SJSA1 (cell line): ENCODE data around the gene SIRT3. TPM values are rescaled to one million over a fixed set of nuclear protein-coding genes. Genes with fewer than 3 reads are reported as not detected.

Source experiments
- DNase-seq, 2 experiments: peaks; one replicate each; pipeline ENCODE4 v3.0.0-alpha.2; 2015 to 2020; ENCODE audit warnings: low spot score in 2 of 2, low read depth in 1 of 2
- H3K27ac ChIP-seq: fragments of 250-450 bp; sonication (Bioruptor Pico); 2 replicates; pipeline ENCODE4 v1.5.1; 2020; ENCODE audit warnings: mild to moderate bottlenecking, moderate library complexity
- H3K27me3 ChIP-seq: fragments of 250-450 bp; sonication (Bioruptor Pico); replicated peaks from 2 replicates; pipeline ENCODE4 v1.5.1; 2020; ENCODE audit warnings: mild to moderate bottlenecking, moderate library complexity
- H3K36me3 ChIP-seq: fragments of 250-450 bp; sonication (Bioruptor Pico); 2 replicates; pipeline ENCODE4 v1.5.1; 2020; ENCODE audit warnings: mild to moderate bottlenecking
- H3K4me1 ChIP-seq: fragments of 250-450 bp; sonication (Bioruptor Pico); replicated peaks from 2 replicates; pipeline ENCODE4 v1.6.1; 2021; ENCODE audit warnings: mild to moderate bottlenecking
- H3K4me3 ChIP-seq: fragments of 250-450 bp; sonication (Bioruptor Pico); 2 replicates; pipeline ENCODE4 v1.5.1; 2020; ENCODE audit warnings: mild to moderate bottlenecking
- H3K9me3 ChIP-seq: fragments of 250-450 bp; sonication (Bioruptor Pico); replicated peaks from 2 replicates; pipeline ENCODE4 v1.5.1; 2020; ENCODE audit warnings: mild to moderate bottlenecking
- total RNA-seq: library from RNA; depleted of rRNA; stranded (reverse); fragments of >200 nt; shearing (Covaris generic); gene quantifications from 2 replicates; pipeline ENCODE4 v1.2.3, GENCODE V29; 2014; rRNA removed

Gene SIRT3
- 2.3 and 7.1 TPM in 2 replicates for total RNA-seq

DNA sequence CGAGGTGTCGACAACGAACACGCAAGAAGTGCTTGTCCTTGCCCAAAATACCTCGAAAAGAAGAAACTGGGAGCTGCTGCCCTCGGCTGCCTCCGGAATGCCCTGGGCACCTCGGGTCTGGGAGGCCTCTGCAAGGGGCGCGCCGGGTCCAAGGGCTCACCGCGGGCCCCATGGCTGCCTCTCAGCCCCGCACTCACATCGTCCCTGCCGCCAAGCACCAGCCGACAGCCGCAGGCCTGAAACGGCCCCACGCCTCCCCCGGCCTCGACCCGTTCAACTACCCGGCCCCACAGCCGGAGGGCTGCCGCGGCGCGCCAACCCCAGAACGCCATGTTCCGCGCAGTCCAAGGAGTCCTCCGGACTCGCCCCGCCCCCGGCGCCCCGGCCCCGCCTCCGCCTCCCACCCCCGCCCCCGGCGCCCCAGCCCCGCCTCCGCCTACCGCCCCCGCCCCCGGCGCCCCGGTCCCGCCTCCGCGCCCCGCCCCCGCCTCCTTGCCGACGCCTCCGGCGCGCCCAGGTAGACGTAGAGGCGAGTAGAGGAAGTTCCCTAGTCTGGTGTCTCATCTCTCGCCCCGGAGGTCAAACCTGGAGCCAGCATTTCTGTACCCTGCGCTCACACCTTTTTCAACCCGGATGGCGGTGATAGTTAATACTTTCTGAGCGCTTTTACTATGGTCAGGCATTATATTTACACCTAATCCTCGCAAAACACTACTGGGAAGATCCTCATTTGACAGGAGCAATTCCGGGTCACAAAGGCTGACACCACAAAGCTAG is at the start of gene SIRT3:
Gene SIRT3 (minus strand): TSS at position 346 of the 777 bp plus-strand sequence. CDS start 14 bp downstream, at position 332.
- Histone ChIP-seq H3K36me3 (peaks cover 36% of the 10 kb centered on the region), H3K9me3 (no peaks in the 10 kb centered on the region), H3K4me1 (peaks cover 14% of the 10 kb centered on the region), H3K4me3 (peak within 1 kb of the TSS; percentile 90), H3K27ac (peak within 1 kb of the TSS; percentile 78), H3K27me3 (no peaks in the 10 kb centered on the region)
- DNase-seq: peak; percentile 79 to 81

DNA sequence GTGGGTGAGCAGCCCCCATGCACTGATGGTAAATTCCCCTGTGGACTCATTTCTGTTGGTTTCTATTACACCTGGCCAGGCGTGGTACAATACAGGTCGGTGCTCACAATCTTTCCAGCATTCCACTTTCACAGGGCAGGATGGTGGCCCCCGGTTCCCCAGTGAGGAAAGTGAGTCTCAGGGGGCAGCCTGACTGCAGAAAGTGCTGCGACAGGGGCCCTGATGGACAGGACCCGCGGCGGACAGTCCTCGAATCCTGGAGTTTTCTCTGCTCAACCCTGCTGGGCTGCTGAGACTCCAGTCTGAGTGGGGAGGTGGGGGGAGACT is 49.7 kb upstream of the SIRT3 start:
- H3K9me3 ChIP-seq: no peaks in the 10 kb centered on the region
- H3K4me1 ChIP-seq: peaks cover 15% of the 10 kb centered on the region
- H3K27ac ChIP-seq: no peak overlapping the region
- peaks cover 36% of the 10 kb centered on the region for H3K27me3 ChIP-seq
- H3K36me3 ChIP-seq: no peaks in the 10 kb centered on the region
- H3K4me3 ChIP-seq: no peak overlapping the region
- DNase-seq: no peak

DNA sequence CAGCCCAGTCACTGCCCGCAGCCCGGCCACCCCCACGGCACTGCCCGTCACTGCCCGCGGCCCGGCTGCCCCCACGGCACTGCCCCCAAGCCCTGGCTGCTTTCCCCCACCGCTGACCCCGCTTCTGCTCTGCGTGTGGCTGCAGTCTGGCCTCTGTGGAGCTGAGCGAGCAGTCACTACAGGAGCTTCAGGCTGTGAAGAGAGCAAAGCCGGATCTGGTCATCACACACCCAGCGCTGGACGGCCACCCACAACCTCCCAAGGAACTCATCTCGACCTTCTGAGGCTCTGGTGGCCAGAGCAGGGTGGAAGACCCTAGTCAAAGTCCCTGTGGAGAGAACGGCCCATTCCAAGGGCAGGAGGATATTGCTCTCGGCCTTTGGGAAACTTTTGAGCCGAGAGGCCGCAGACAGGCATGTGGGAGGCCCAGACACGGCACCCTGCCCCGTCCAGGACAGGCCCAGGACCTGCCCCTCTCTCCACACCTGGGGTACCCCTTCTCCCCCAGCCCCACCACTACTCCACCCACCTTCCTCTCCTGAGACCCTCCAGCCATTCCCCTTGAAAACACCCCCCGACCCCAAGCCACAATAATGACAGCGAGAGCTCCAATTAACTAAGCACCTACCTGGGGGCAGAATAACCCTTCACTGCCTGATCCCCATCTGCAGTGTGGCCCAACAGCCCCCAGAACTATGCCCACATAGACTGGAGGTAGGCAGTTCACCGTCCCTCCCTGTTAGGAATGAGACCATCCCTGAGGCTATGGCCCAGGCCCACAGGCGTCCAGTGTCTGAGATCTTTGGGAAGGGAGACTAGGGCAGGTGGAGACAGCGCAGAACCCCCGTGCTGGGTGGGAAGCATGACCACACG is 49.1 kb upstream of the SIRT3 start:
- H3K27ac ChIP-seq: no peak overlapping the region
- DNase-seq: no peak
- peaks cover 18% of the 10 kb centered on the region for H3K4me1 ChIP-seq
- no peak overlapping the region for H3K4me3 ChIP-seq
- no peaks in the 10 kb centered on the region for H3K36me3 ChIP-seq
- 0 out of 2 replicates have a peak, but pooled peaks cover under 1% of the 10 kb centered on the region for H3K9me3 ChIP-seq
- H3K27me3 ChIP-seq: peaks cover 42% of the 10 kb centered on the region

DNA sequence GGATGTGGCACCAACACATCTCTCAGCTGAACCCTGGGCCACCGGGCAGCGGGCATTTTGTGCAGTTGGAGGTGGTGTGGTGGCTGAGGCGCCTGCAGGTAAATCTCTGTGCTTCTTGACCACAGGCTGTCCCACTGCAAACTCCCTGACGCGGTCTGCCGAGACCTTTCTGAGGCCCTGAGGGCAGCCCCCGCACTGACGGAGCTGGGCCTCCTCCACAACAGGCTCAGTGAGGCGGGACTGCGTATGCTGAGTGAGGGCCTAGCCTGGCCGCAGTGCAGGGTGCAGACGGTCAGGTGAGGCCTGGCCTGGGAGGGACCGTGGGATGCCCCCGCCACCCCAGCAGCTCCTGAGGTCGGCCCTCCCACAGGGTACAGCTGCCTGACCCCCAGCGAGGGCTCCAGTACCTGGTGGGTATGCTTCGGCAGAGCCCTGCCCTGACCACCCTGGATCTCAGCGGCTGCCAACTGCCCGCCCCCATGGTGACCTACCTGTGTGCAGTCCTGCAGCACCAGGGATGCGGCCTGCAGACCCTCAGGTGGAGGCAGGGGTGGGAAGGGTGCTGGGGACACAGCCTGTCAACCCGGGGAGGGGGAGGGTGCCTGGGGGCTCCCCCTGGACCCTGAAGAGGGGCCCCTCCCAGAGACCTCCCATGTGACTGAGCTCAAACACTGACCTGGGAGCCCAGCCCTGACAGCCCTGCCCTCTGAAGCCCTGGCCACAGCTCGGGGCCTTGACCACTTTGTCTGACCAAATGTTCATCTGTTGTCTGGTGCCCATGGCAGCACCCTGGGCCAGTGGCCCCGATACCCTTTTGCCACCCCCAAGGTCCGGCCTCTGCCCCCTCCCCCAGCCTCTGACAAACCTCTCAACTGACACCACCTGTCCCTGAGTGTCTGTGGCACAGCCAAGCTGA is 48.2 kb upstream of the SIRT3 start:
- peaks cover 19% of the 10 kb centered on the region for H3K4me1 ChIP-seq
- 0 out of 2 replicates have a peak, but pooled peaks cover 2% of the 10 kb centered on the region for H3K9me3 ChIP-seq
- no peak overlapping the region for H3K27ac ChIP-seq
- H3K4me3 ChIP-seq: no peak overlapping the region
- DNase-seq: no peak
- H3K27me3 ChIP-seq: peaks cover 51% of the 10 kb centered on the region
- H3K36me3 ChIP-seq: no peaks in the 10 kb centered on the region

DNA sequence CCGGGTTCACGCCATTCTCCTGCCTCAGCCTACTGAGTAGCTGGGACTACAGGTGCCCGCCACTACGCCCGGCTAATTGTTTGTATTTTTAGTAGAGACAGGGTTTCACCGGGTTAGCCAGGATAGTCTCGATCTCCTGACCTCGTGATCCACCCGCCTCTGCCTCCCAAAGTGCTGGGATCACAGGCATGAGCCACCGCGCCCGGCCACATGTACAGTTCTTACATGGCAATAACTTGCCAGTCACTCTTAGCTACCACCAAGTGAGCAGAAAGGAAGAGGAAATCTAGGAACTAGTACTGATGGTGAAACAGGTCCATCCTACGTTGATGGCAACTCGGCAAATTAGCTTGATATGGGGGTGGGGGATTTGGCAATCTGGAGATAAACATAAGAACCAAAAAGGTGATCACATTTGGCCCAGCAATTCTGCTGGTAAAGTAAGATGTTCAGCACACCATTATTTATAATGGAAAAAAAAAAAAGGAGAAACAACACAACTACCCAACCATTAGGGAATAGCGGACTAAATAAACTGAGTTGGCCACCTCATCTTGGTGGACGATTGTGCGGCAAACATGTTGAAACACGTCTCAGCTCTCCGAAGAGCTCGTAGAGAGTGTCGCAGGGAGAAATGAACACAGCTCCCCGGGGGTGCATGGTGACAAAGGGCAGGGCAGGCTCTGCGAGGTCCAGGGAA is 47.4 kb upstream of the SIRT3 start:
- H3K27me3 ChIP-seq: peaks cover 57% of the 10 kb centered on the region

DNA sequence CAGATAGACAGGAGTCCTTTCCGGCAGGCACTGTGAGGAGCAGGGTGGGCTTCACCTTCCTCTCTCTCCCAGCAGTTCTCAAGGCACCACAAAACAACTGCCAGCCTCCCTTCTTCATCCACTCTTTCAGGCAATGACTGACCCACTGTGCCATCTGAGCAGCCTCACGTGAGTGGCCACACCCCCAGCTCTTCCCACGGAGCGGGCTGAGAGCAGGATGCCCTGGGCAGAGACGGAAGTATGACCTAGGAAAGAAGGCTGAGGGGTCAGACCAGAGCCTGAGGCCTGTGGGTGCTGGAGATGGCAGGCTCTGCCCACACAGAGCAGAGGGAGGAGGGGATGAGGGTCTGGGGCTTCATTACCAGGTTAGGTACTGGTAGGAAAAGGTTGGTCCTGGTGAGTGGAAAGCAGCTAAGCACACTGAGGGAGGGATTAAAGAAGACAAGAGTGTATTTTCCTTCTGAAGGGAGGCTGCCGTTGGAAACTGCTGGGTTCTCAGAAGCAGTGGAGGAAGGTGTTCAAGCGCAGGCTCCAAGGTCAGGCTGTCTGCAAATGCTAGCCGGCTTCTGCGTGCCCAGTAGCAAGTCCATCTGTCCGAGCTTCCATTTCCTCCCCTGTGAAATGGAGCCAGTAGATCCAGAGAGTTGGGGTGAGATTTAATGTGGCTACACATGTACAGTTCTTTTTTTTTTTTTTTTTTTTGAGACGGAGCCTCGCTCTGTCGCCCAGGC is 46.7 kb upstream of the SIRT3 start:
- no peaks in the 10 kb centered on the region for H3K36me3 ChIP-seq
- H3K27me3 ChIP-seq: peaks cover 57% of the 10 kb centered on the region

More for the DNA sequence above, 47.4 kb upstream of the SIRT3 start:
- Histone ChIP-seq H3K27ac (no peak overlapping the region), H3K9me3 (0 out of 2 replicates have a peak, but pooled peaks cover 2% of the 10 kb centered on the region), H3K4me1 (peaks cover 16% of the 10 kb centered on the region), H3K36me3 (no peaks in the 10 kb centered on the region), H3K4me3 (no peak overlapping the region)
- DNase-seq: no peak

DNA sequence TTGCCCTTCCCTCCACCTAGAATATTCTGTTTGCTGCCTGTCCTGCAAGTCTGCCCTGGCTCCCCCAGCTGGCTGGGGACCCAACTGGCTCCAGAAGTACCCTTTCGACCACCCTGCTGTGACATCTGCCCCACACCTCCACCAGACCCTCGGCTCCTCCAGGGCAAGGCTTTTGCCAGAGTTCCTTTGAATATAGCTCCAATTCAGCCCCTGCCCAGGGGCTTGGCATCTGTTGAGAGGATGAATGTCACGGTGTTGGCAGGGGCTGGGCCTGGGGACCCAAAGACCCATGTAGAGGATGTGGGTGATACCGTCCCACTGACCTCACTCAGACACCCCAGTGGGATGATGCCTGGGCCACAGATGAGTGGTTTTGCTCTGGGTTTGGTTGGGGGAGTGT is 46.0 kb upstream of the SIRT3 start:
- no peak for DNase-seq
- H3K27me3 ChIP-seq: peaks cover 61% of the 10 kb centered on the region
- H3K4me3 ChIP-seq: no peak overlapping the region
- peaks cover 9% of the 10 kb centered on the region for H3K4me1 ChIP-seq
- H3K36me3 ChIP-seq: no peaks in the 10 kb centered on the region
- H3K27ac ChIP-seq: no peak overlapping the region
- H3K9me3 ChIP-seq: 0 out of 2 replicates have a peak, but pooled peaks cover 2% of the 10 kb centered on the region

More for the DNA sequence above, 46.7 kb upstream of the SIRT3 start:
- Histone ChIP-seq H3K27ac (no peak overlapping the region), H3K4me1 (peaks cover 9% of the 10 kb centered on the region), H3K9me3 (0 out of 2 replicates have a peak, but pooled peaks cover 2% of the 10 kb centered on the region), H3K4me3 (no peak overlapping the region)
- no peak for DNase-seq

DNA sequence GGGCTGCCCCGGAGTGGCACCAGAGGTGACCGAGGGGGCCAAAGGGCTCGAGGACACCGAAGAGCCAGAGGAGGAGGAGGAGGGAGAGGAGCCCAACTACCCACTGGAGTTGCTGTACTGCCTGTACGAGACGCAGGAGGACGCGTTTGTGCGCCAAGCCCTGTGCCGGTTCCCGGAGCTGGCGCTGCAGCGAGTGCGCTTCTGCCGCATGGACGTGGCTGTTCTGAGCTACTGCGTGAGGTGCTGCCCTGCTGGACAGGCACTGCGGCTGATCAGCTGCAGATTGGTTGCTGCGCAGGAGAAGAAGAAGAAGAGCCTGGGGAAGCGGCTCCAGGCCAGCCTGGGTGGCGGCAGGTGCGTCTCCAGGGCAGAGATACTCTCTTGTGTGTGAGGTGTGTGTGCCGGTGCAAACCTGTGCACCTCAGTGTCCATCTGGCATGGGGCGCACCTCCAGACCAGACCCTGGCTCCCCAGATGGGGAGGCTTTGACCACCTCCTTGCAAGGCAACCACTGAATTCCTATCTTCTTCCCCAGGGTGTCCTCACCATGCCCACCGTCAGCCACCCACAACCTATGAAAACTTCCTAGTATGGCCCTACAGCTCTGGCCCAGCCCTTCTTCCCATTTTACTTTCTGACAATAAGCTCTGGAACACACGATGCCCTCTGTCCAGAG is 45.5 kb upstream of the SIRT3 start:
- H3K36me3 ChIP-seq: no peaks in the 10 kb centered on the region
- H3K27me3 ChIP-seq: peaks cover 61% of the 10 kb centered on the region
- DNase-seq: no peak
- peaks cover 9% of the 10 kb centered on the region for H3K4me1 ChIP-seq
- H3K9me3 ChIP-seq: 0 out of 2 replicates have a peak, but pooled peaks cover 2% of the 10 kb centered on the region
- no peak overlapping the region for H3K4me3 ChIP-seq
- no peak overlapping the region for H3K27ac ChIP-seq

DNA sequence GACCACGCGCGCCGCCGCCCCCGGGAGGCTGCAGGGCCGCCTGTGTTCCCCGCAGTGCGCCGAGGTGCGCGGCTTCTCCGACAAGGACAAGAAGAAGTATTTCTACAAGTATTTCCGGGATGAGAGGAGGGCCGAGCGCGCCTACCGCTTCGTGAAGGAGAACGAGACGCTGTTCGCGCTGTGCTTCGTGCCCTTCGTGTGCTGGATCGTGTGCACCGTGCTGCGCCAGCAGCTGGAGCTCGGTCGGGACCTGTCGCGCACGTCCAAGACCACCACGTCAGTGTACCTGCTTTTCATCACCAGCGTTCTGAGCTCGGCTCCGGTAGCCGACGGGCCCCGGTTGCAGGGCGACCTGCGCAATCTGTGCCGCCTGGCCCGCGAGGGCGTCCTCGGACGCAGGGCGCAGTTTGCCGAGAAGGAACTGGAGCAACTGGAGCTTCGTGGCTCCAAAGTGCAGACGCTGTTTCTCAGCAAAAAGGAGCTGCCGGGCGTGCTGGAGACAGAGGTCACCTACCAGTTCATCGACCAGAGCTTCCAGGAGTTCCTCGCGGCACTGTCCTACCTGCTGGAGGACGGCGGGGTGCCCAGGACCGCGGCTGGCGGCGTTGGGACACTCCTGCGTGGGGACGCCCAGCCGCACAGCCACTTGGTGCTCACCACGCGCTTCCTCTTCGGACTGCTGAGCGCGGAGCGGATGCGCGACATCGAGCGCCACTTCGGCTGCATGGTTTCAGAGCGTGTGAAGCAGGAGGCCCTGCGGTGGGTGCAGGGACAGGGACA is 44.8 kb upstream of the SIRT3 start:
- H3K27ac ChIP-seq: no peak overlapping the region
- H3K36me3 ChIP-seq: no peaks in the 10 kb centered on the region
- H3K4me3 ChIP-seq: no peak overlapping the region
- H3K4me1 ChIP-seq: peaks cover 9% of the 10 kb centered on the region
- no peak for DNase-seq
- 0 out of 2 replicates have a peak, but pooled peaks cover 2% of the 10 kb centered on the region for H3K9me3 ChIP-seq
- peaks cover 61% of the 10 kb centered on the region for H3K27me3 ChIP-seq

DNA sequence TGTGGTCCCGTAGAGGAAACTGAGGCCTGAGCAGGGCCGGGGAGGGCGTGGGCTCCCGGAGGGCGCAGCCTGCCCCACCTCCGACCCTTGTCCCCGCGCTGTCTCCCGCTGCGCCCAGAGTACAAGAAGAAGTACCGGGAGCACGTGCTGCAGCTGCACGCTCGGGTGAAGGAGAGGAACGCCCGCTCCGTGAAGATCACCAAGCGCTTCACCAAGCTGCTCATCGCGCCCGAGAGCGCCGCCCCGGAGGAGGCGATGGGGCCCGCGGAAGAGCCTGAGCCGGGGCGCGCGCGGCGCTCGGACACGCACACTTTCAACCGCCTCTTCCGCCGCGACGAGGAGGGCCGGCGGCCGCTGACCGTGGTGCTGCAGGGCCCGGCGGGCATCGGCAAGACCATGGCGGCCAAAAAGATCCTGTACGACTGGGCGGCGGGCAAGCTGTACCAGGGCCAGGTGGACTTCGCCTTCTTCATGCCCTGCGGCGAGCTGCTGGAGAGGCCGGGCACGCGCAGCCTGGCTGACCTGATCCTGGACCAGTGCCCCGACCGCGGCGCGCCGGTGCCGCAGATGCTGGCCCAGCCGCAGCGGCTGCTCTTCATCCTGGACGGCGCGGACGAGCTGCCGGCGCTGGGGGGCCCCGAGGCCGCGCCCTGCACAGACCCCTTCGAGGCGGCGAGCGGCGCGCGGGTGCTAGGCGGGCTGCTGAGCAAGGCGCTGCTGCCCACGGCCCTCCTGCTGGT is 44.0 kb upstream of the SIRT3 start:
- peaks cover 59% of the 10 kb centered on the region for H3K27me3 ChIP-seq
- DNase-seq: peak in 1 of 2 experiments; percentile 14
- no peak overlapping the region for H3K27ac ChIP-seq
- H3K4me3 ChIP-seq: no peak overlapping the region
- H3K9me3 ChIP-seq: 0 out of 2 replicates have a peak, but pooled peaks cover 2% of the 10 kb centered on the region
- H3K4me1 ChIP-seq: peaks cover 9% of the 10 kb centered on the region
- H3K36me3 ChIP-seq: no peaks in the 10 kb centered on the region
